Thyroid gland (tissue), 4 donors: ENCODE measurements around the gene DLGAP4. TPM values are rescaled to one million over a fixed set of nuclear protein-coding genes. Genes with fewer than 3 reads are reported as not detected.

Experiments used
- DNase-seq, 2 donors: peaks; one replicate each; pipeline ENCODE4 v3.0.0-alpha.2; 2019
- H3K27ac ChIP-seq, 3 donors: fragments of 200-600 bp; sonication (generic); 1 replicate in 2 of 3; 2 replicates in 1 of 3; pipeline ENCODE4 v1.5.1; 2016 to 2019; ENCODE audit warnings: mild to moderate bottlenecking in 1 of 3, moderate library complexity in 1 of 3
- H3K27me3 ChIP-seq: fragments of 200-600 bp; sonication (generic); one replicate; pipeline ENCODE4 v1.5.1; 2019
- H3K36me3 ChIP-seq, 2 donors: fragments of 200-600 bp; sonication (generic); one replicate each; pipeline ENCODE4 v1.5.1; 2016 to 2019
- H3K4me1 ChIP-seq, 2 donors: fragments of 200-600 bp; sonication (generic); one replicate each; pipeline ENCODE4 v1.5.1; 2017 to 2019
- H3K4me3 ChIP-seq, 3 donors: fragments of 200-600 bp; sonication (generic); replicated peaks in 1 of 3; 1 replicate in 2 of 3; 2 replicates in 1 of 3; pipeline ENCODE4 v1.5.1; 2016; ENCODE audit warnings: mild to moderate bottlenecking in 1 of 3
- H3K9me3 ChIP-seq: fragments of 200-600 bp; sonication (generic); one replicate; pipeline ENCODE4 v1.5.1; 2017
- CTCF ChIP-seq, 6 experiments: fragments of 200-600 bp in 3 of 6; fragments of 450-650 bp in 3 of 6; sonication (generic) in 3 of 6; IDR thresholded peaks; one replicate each; pipeline ENCODE4 v1.5.1; 2016 to 2019; ENCODE audit warnings: antibody characterized with exemption in 6 of 6, mild to moderate bottlenecking in 2 of 6, inconsistent platforms in 1 of 6, moderate library complexity in 1 of 6
- POLR2A ChIP-seq, 2 donors: fragments of 450-650 bp; IDR thresholded peaks; one replicate each; pipeline ENCODE4 v1.6.1; 2017; ENCODE audit warnings: antibody characterized with exemption in 2 of 2, mild to moderate bottlenecking in 2 of 2, moderate library complexity in 1 of 2
- WGBS, 2 donors: methylation state at CpG; one replicate each; pipeline ENCODE4 v1.1.5; 2017; 5-methylcytosine and 5-hydroxymethylcytosine counted together
- intact Hi-C: fragments of 100-400 bp; cut with DNase I; formaldehyde crosslinking; loops from one replicate; pipeline ENCODE4 v1.15.1; 2023
- total RNA-seq, 4 donors: library from RNA; depleted of rRNA; stranded (reverse); fragments of >200 nt; gene quantifications; one replicate each; pipeline ENCODE4 v1.2.3, GENCODE V29; 2016

The DLGAP4 gene
- total RNA-seq, 4 donors from 2014 or later, result 29.3 to 52.4 (median 41.5) TPM

- no peak for TF ChIP-seq POLR2A (IDR thresholded peaks at IDR 0.05)
- no peak for TF ChIP-seq CTCF (IDR thresholded peaks at IDR 0.05)
- 89 to 94% methylated on average over 5 of the region's 5 CpGs for WGBS, 2 donors
- H3K36me3 ChIP-seq, result no peaks in the 10 kb centered on the region
- no peaks in the 10 kb centered on the region for H3K4me1 ChIP-seq
- no peak overlapping the region for H3K4me3 ChIP-seq
- H3K27ac ChIP-seq, result no peak overlapping the region
- H3K27me3 ChIP-seq, result no peaks in the 10 kb centered on the region
- H3K9me3 ChIP-seq, result no peaks in the 10 kb centered on the region
- DNase-seq, result no peak
- intact Hi-C loops, result no loop called here
These were observed 49.5 kb downstream of the DLGAP4 start for GRCh38 chr20:36355469-36356171.

GRCh38 chr20:36359668-36360406 is 53.7 kb downstream of the DLGAP4 start:
- no peak for TF ChIP-seq POLR2A (IDR thresholded peaks at IDR 0.05)
- no peaks in the 10 kb centered on the region for H3K27me3 ChIP-seq
- H3K4me3 ChIP-seq, result no peak overlapping the region
- H3K27ac ChIP-seq, result no peak overlapping the region
- 77 to 87% methylated on average over 9 to 10 of the region's 11 CpGs for WGBS, 2 donors
- no peaks in the 10 kb centered on the region for H3K4me1 ChIP-seq
- H3K9me3 ChIP-seq, result no peaks in the 10 kb centered on the region
- intact Hi-C loops, result no loop called here
- DNase-seq, result no peak
- H3K36me3 ChIP-seq, result no peaks in the 10 kb centered on the region

GRCh38 chr20:36360429-36360828 is 54.3 kb downstream of the DLGAP4 start:
- WGBS, 2 donors, result 68 to 75% methylated on average over 10 of the region's 10 CpGs

GRCh38 chr20:36361406-36361805 is 55.3 kb downstream of the DLGAP4 start:
- Histone ChIP-seq H3K27ac (no peak overlapping the region), H3K4me3 (no peak overlapping the region), H3K27me3 (no peaks in the 10 kb centered on the region), H3K9me3 (no peaks in the 10 kb centered on the region), H3K36me3 (no peaks in the 10 kb centered on the region), H3K4me1 (no peaks in the 10 kb centered on the region)
- WGBS, 2 donors, result 66 to 68% methylated on average over 9 of the region's 9 CpGs
- TF ChIP-seq CTCF (IDR thresholded peaks at IDR 0.05), result no peak
- TF ChIP-seq POLR2A (IDR thresholded peaks at IDR 0.05), result no peak
- intact Hi-C loops, result no loop called here
- no peak for DNase-seq

More at GRCh38 chr20:36360429-36360828, 54.3 kb downstream of the DLGAP4 start:
- DNase-seq, result no peak
- no peak for TF ChIP-seq POLR2A (IDR thresholded peaks at IDR 0.05)
- no peak for TF ChIP-seq CTCF (IDR thresholded peaks at IDR 0.05)
- intact Hi-C loops, result no loop called here
- no peak overlapping the region for H3K4me3 ChIP-seq
- H3K36me3 ChIP-seq, result no peaks in the 10 kb centered on the region
- no peak overlapping the region for H3K27ac ChIP-seq
- no peaks in the 10 kb centered on the region for H3K4me1 ChIP-seq
- H3K9me3 ChIP-seq, result no peaks in the 10 kb centered on the region
- no peaks in the 10 kb centered on the region for H3K27me3 ChIP-seq

GRCh38 chr20:36362261-36362660 is 56.1 kb downstream of the DLGAP4 start:
- Histone ChIP-seq H3K27ac (no peak overlapping the region), H3K9me3 (no peaks in the 10 kb centered on the region), H3K4me1 (no peaks in the 10 kb centered on the region), H3K36me3 (no peaks in the 10 kb centered on the region), H3K27me3 (no peaks in the 10 kb centered on the region), H3K4me3 (no peak overlapping the region)
- intact Hi-C loops, result no loop called here
- no peak for TF ChIP-seq POLR2A (IDR thresholded peaks at IDR 0.05)
- no peak for TF ChIP-seq CTCF (IDR thresholded peaks at IDR 0.05)
- 74 to 79% methylated on average over 3 of the region's 3 CpGs for WGBS, 2 donors
- no peak for DNase-seq
